H1 (cell line): ENCODE measurements around the gene SYNJ1. TPM values are rescaled to one million over a fixed set of nuclear protein-coding genes. Genes with fewer than 3 reads are reported as not detected.

Experiments
- POLR2A ChIP-seq, 2 experiments: IDR thresholded peaks; 1 replicate in 1 of 2; 2 replicates in 1 of 2; pipeline ENCODE4 v1.6.1; 2011; ENCODE audit warnings: low read depth in 2 of 2, low read length in 2 of 2, mild to moderate bottlenecking in 2 of 2; ENCODE audit errors: control extremely low read depth in 1 of 2
- POLR2AphosphoS5 ChIP-seq: IDR thresholded peaks from 2 replicates; pipeline ENCODE4 v1.6.1; 2011; ENCODE audit warnings: low read depth, low read length
- RNF2 ChIP-seq: fragments of 200-900, 300-1000 bp; sonication (generic); IDR thresholded peaks from 2 replicates; pipeline ENCODE4 v1.7.1; 2016; ENCODE audit warnings: borderline replicate concordance, low read depth, mild to moderate bottlenecking, antibody characterized with exemption, low read length; ENCODE audit not compliant: poor library complexity, severe bottlenecking; ENCODE audit errors: missing control alignments
- SP4 ChIP-seq: IDR thresholded peaks from 2 replicates; pipeline ENCODE4 v1.6.1; 2012; ENCODE audit warnings: low read length, inconsistent platforms
- polyA plus RNA-seq, 7 experiments: library from polyadenylated mRNA; depleted of rRNA in 3 of 7; stranded (reverse) in 5 of 7; unstranded in 2 of 7; fragments of >200 nt in 5 of 7; fragments of 200-250 nt in 2 of 7; gene quantifications; 1 replicate in 5 of 7; 2 replicates in 1 of 7; 4 replicates in 1 of 7; pipeline versions ENCODE4 v1.2.1 to v1.2.3, GENCODE V29; 2011 to 2013; ENCODE audit warnings: missing spikeins in 2 of 7, mixed read lengths in 2 of 7
- total RNA-seq: library from RNA; stranded (reverse); fragmentation: NEBNext Ultra II Directional; extraction: Animal tissue kit (Norgen Biotek cat#: 25700); gene quantifications from 2 replicates; pipeline ENCODE4 v1.2.1, GENCODE V29; 2021
- TF ChIP-seq, protein P1 (sequence below): IDR thresholded peaks from 2 replicates; pipeline ENCODE4 v1.6.1; 2012; ENCODE audit warnings: low read length, inconsistent platforms

Gene SYNJ1
- total and polyA plus RNA-seq, 2 of the 8 experiments (the other 6 are each of a cell fraction or from before 2014, with no cell fraction given) = 1.3 to 4.3 TPM

- TF ChIP-seq, protein P1, sequence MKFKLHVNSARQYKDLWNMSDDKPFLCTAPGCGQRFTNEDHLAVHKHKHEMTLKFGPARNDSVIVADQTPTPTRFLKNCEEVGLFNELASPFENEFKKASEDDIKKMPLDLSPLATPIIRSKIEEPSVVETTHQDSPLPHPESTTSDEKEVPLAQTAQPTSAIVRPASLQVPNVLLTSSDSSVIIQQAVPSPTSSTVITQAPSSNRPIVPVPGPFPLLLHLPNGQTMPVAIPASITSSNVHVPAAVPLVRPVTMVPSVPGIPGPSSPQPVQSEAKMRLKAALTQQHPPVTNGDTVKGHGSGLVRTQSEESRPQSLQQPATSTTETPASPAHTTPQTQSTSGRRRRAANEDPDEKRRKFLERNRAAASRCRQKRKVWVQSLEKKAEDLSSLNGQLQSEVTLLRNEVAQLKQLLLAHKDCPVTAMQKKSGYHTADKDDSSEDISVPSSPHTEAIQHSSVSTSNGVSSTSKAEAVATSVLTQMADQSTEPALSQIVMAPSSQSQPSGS = no peak
- TF ChIP-seq RNF2 (no peak), SP4 (no peak), POLR2A (IDR thresholded peaks at IDR 0.05; ENCODE audit: control extremely low read depth in 1 of 2, low read depth in 2 of 2, low read length in 2 of 2) (no peak), POLR2AphosphoS5 (no peak)
Measured at GRCh38 chr21:32587651-32588050, 140.2 kb downstream of the SYNJ1 start (continued).
